GM10248 (cell line): ENCODE measurements around the gene PLEKHM3.

Experiments
- CTCF ChIA-PET: fragments of 300-600 bp; sonication (Branson Sonifier 250); formaldehyde crosslinking; extraction: SDS; loops from one replicate; lab custom pipeline; 2021; ENCODE audit warnings: antibody characterized with exemption; lab: Yijun Ruan, JAX
- POLR2A ChIA-PET: fragments of 350-650 bp; sonication (Branson Sonifier 250); formaldehyde crosslinking; extraction: SDS; loops from one replicate; lab custom pipeline; 2020; ENCODE audit warnings: antibody characterized with exemption; lab: Yijun Ruan, JAX
- DNase-seq: peaks from one replicate; pipeline ENCODE4 v3.0.0; 2012; ENCODE audit errors: extremely low spot score
- CTCF ChIP-seq: IDR thresholded peaks from 2 replicates; pipeline ENCODE4 v1.5.1; 2012; ENCODE audit warnings: mild to moderate bottlenecking, low read depth; ENCODE audit errors: extremely low read depth, missing control alignments, control extremely low read depth

Gene PLEKHM3

GRCh38 chr2:207928079-207928478 is 97.2 kb downstream of the PLEKHM3 start:
- DNase-seq, result no peak
- ChIA-PET CTCF (no interaction called here), POLR2A (no interaction called here)
- no peak for TF ChIP-seq CTCF

- POLR2A ChIA-PET, result no interaction called here
- CTCF ChIA-PET, result interaction anchor here (1.6 kb wide), 1 partner anchor 10 kb away, joined by 3 read pairs; no protein-coding TSS in a partner anchor
- no peak for DNase-seq
Observed at GRCh38 chr2:207926989-207927300, 98.4 kb downstream of the PLEKHM3 start.

GRCh38 chr2:207926133-207926988 is 99.0 kb downstream of the PLEKHM3 start:
- no peak for TF ChIP-seq CTCF
- POLR2A ChIA-PET, result no interaction called here
- CTCF ChIA-PET, result interaction anchor here (1.3 to 1.6 kb wide), 3 partner anchors 9 to 26 kb away, joined by 3 read pairs; no protein-coding TSS in a partner anchor
- DNase-seq, result no peak

More at GRCh38 chr2:207926989-207927300, 98.4 kb downstream of the PLEKHM3 start:
- no peak for TF ChIP-seq CTCF

- no peak for DNase-seq
- no peak for TF ChIP-seq CTCF
- POLR2A ChIA-PET, result no interaction called here
- CTCF ChIA-PET, result interaction anchor here (1.3 to 2.0 kb wide), 5 partner anchors 8 to 115 kb away, joined by 3 to 7 read pairs (median 3); no protein-coding TSS in a partner anchor
Observed at GRCh38 chr2:207925601-207926000, 99.7 kb downstream of the PLEKHM3 start.

- no peak for TF ChIP-seq CTCF
- ChIA-PET CTCF (no interaction called here), POLR2A (no interaction called here)
- DNase-seq, result no peak
Observed at GRCh38 chr2:207921606-207922005, 103.7 kb downstream of the PLEKHM3 start.

GRCh38 chr2:207920721-207921120 is 104.6 kb downstream of the PLEKHM3 start:
- TF ChIP-seq CTCF, result no peak
- POLR2A ChIA-PET, result no interaction called here
- CTCF ChIA-PET, result interaction anchor here (1.5 kb wide), 1 partner anchor 38 kb away, joined by 4 read pairs; no protein-coding TSS in a partner anchor
- DNase-seq, result no peak
